ENCODE measurements around the gene RPL14.

- no peak for TF ChIP-seq PATZ1 (CRISPR knock-in tag; IDR thresholded peaks at IDR 0.05; ENCODE audit: borderline replicate concordance)
- no peak for TF ChIP-seq ZNF8 (CRISPR knock-in tag; IDR thresholded peaks at IDR 0.05)
- TF ChIP-seq POU6F1 (CRISPR knock-in tag; IDR thresholded peaks at IDR 0.05; ENCODE audit: borderline replicate concordance, low read depth): no peak
- no peak for TF ChIP-seq ZNF565 (CRISPR knock-in tag; conservative IDR thresholded peaks at IDR 0.05; ENCODE audit: low read depth)
- no peak for TF ChIP-seq CSDC2 (CRISPR knock-in tag; IDR thresholded peaks at IDR 0.05)
- TF ChIP-seq ZFP3 (CRISPR knock-in tag; IDR thresholded peaks at IDR 0.05): no peak
- TF ChIP-seq OSR1 (CRISPR knock-in tag; IDR thresholded peaks at IDR 0.05): no peak
- no peak for TF ChIP-seq GLIS3 (CRISPR knock-in tag; IDR thresholded peaks at IDR 0.05)
- TF ChIP-seq ARNTL (CRISPR knock-in tag; IDR thresholded peaks at IDR 0.05; ENCODE audit: borderline replicate concordance, low read depth): no peak
- TF ChIP-seq ESRRG (CRISPR knock-in tag; IDR thresholded peaks at IDR 0.05): no peak
Observed at GRCh38 chr3:40494698-40495097, 37.6 kb downstream of the RPL14 start.

Measured in SK-N-SH treated with all-trans-retinoic acid at 6 μM for 48 hours (cell line).